IMR-90 (cell line): ENCODE data around the gene SHCBP1L. TPM values are rescaled to one million over a fixed set of nuclear protein-coding genes. Genes with fewer than 3 reads are reported as not detected.

ENCODE experiments used
- ATAC-seq: fragments of 200-7000 bp; cut with Tn5 transposase; 2 replicates; pipeline ENCODE4 v1.9.1; 2020; ENCODE audit warnings: low read depth, mild to moderate bottlenecking, moderate library complexity
- BruUV-seq: library from RNA; stranded (reverse); fragments of 400-500 nt; replicated peaks from 2 replicates; lab custom pipeline; 2021; lab: Mats Ljungman, UMichigan
- CTCF ChIA-PET: fragments of 300-600 bp; formaldehyde crosslinking; extraction: SDS; loops from one replicate; lab custom pipeline; 2021; ENCODE audit warnings: antibody characterized with exemption; lab: Yijun Ruan, JAX
- POLR2A ChIA-PET: fragments of 300-600 bp; sonication (Branson Sonifier 250); formaldehyde crosslinking; loops from one replicate; lab custom pipeline; 2022; ENCODE audit warnings: antibody characterized with exemption; ENCODE audit not compliant: unreplicated experiment; lab: Charles Lee
- DNase-seq: peaks from one replicate; pipeline ENCODE4 v3.0.0; 2013
- H2AFZ ChIP-seq: replicated peaks from 2 replicates; pipeline ENCODE3; 2013; ENCODE audit warnings: low read length, mild to moderate bottlenecking; ENCODE audit not compliant: poor library complexity
- H2AK5ac ChIP-seq: 2 replicates; pipeline ENCODE4 v1.6.1; 2013; ENCODE audit warnings: low read depth, low read length, inconsistent platforms
- H2AK9ac ChIP-seq: replicated peaks from 2 replicates; pipeline ENCODE3; 2013; ENCODE audit warnings: mild to moderate bottlenecking, low read depth, low read length, moderate library complexity; ENCODE audit not compliant: poor library complexity
- H2BK120ac ChIP-seq: 2 replicates; pipeline ENCODE4 v1.6.1; 2013; ENCODE audit warnings: low read depth, low read length, inconsistent platforms
- H2BK15ac ChIP-seq: 3 replicates; pipeline ENCODE4 v1.6.1; 2013; ENCODE audit warnings: low read depth, low read length, inconsistent platforms
- H2BK20ac ChIP-seq: 2 replicates; pipeline ENCODE4 v1.6.1; 2013; ENCODE audit warnings: low read depth, mild to moderate bottlenecking, inconsistent platforms, low read length, moderate library complexity
- H2BK5ac ChIP-seq: 2 replicates; pipeline ENCODE4 v1.6.1; 2013; ENCODE audit warnings: mild to moderate bottlenecking, low read depth, low read length, inconsistent platforms; ENCODE audit not compliant: poor library complexity, severe bottlenecking
- H3K14ac ChIP-seq: replicated peaks from 2 replicates; pipeline ENCODE4 v1.6.1; 2013; ENCODE audit warnings: low read depth, low read length, inconsistent platforms
- H3K18ac ChIP-seq: 2 replicates; pipeline ENCODE4 v1.6.1; 2013; ENCODE audit warnings: low read depth, low read length, control low read depth
- H3K23ac ChIP-seq: 2 replicates; pipeline ENCODE4 v1.6.1; 2013; ENCODE audit warnings: low read depth, low read length, inconsistent platforms
- H3K27ac ChIP-seq: 2 replicates; pipeline ENCODE4 v1.5.1; 2013; ENCODE audit warnings: mild to moderate bottlenecking, control low read depth, low read length; ENCODE audit not compliant: insufficient read depth
- H3K27me3 ChIP-seq: 2 replicates; pipeline ENCODE4 v1.6.1; 2013; ENCODE audit warnings: low read length; ENCODE audit not compliant: control insufficient read depth, insufficient read depth
- H3K36me3 ChIP-seq: 2 replicates; pipeline ENCODE4 v1.6.1; 2013; ENCODE audit warnings: low read length, mixed read lengths; ENCODE audit not compliant: control insufficient read depth, insufficient read depth
- H3K4ac ChIP-seq: 2 replicates; pipeline ENCODE4 v1.6.1; 2013; ENCODE audit warnings: low read depth, low read length, inconsistent platforms
- H3K4me1 ChIP-seq: 2 replicates; pipeline ENCODE4 v1.6.1; 2013; ENCODE audit warnings: low read length, mixed read lengths; ENCODE audit not compliant: control insufficient read depth, insufficient read depth
- H3K4me2 ChIP-seq: 2 replicates; pipeline ENCODE4 v1.6.1; 2013; ENCODE audit warnings: low read depth, mild to moderate bottlenecking, control low read depth, low read length, moderate library complexity
- H3K4me3 ChIP-seq: 2 replicates; pipeline ENCODE4 v1.5.1; 2013; ENCODE audit warnings: low read depth, mild to moderate bottlenecking, control low read depth, low read length, moderate library complexity; ENCODE audit not compliant: insufficient read depth
- H3K56ac ChIP-seq: 2 replicates; pipeline ENCODE4 v1.6.1; 2013; ENCODE audit warnings: low read length, inconsistent platforms; ENCODE audit not compliant: insufficient read depth; ENCODE audit errors: extremely low read depth
- H3K79me1 ChIP-seq, 2 experiments: 2 replicates each; pipeline ENCODE4 v1.6.1; 2013; ENCODE audit warnings: low read length in 2 of 2, inconsistent platforms in 1 of 2, low read depth in 1 of 2
- H3K9ac ChIP-seq: 2 replicates; pipeline ENCODE4 v1.6.1; 2013; ENCODE audit warnings: low read depth, low read length, control low read depth
- H3K9me1 ChIP-seq: 2 replicates; pipeline ENCODE4 v1.6.1; 2013; ENCODE audit warnings: low read length, inconsistent platforms; ENCODE audit not compliant: insufficient read depth
- H3K9me3 ChIP-seq: 2 replicates; pipeline ENCODE4 v1.6.1; 2013; ENCODE audit warnings: low read length; ENCODE audit not compliant: control insufficient read depth, insufficient read depth
- H4K20me1 ChIP-seq: 2 replicates; pipeline ENCODE4 v1.6.1; 2013; ENCODE audit warnings: low read length, inconsistent platforms; ENCODE audit not compliant: insufficient read depth
- H4K5ac ChIP-seq: 2 replicates; pipeline ENCODE4 v1.6.1; 2013; ENCODE audit warnings: mild to moderate bottlenecking, low read depth, low read length, control low read depth
- H4K8ac ChIP-seq, 2 experiments: 2 replicates each; pipeline ENCODE4 v1.6.1; 2013; ENCODE audit warnings: low read depth in 2 of 2, low read length in 2 of 2, control low read depth in 1 of 2, inconsistent platforms in 1 of 2
- H4K91ac ChIP-seq: 2 replicates; pipeline ENCODE4 v1.6.1; 2013; ENCODE audit warnings: low read depth, low read length, inconsistent platforms; ENCODE audit not compliant: insufficient read depth
- ELK1 ChIP-seq: fragments of 150-350 bp; IDR thresholded peaks from 2 replicates; pipeline ENCODE4 v1.6.1; 2016; ENCODE audit warnings: low read depth, mild to moderate bottlenecking, low read length, moderate library complexity, borderline replicate concordance
- MAFK ChIP-seq: IDR thresholded peaks from 2 replicates; pipeline ENCODE4 v1.6.1; 2012; ENCODE audit warnings: low read depth, low read length, improper control_type of control experiment
- NFE2L2 ChIP-seq: fragments of 150-350 bp; IDR thresholded peaks from 2 replicates; pipeline ENCODE4 v1.6.1; 2016; ENCODE audit warnings: low read depth, mild to moderate bottlenecking, low read length
- RCOR1 ChIP-seq: IDR thresholded peaks from 2 replicates; pipeline ENCODE4 v1.6.1; 2012; ENCODE audit warnings: mild to moderate bottlenecking, low read length, improper control_type of control experiment; ENCODE audit not compliant: insufficient replicate concordance
- SMC3 ChIP-seq: fragments of 150-350 bp; IDR thresholded peaks from 2 replicates; pipeline ENCODE4 v1.6.1; 2016; ENCODE audit warnings: low read depth, mild to moderate bottlenecking, antibody characterized with exemption, low read length, moderate library complexity
- USF2 ChIP-seq: fragments of 150-350 bp; IDR thresholded peaks from 2 replicates; pipeline ENCODE4 v1.6.1; 2017; ENCODE audit warnings: mild to moderate bottlenecking, antibody characterized with exemption, low read length, low read depth
- WGBS, 2 experiments: methylation state at CpG; one replicate each; pipeline versions ENCODE4 v1.1.5 to v1.1.7; 2013; ENCODE audit warnings: missing lambda C conversion rate in 2 of 2; ENCODE audit not compliant: insufficient read length in 1 of 2; ENCODE audit errors: extremely low coverage in 2 of 2; 5-methylcytosine and 5-hydroxymethylcytosine counted together
- dilution Hi-C: fragments of 300-500 bp; cut with HindIII; formaldehyde crosslinking; loops from one replicate; pipeline ENCODE4 v1.14.3; 2018; ENCODE audit warnings: low sequenced_read_pairs; ENCODE audit not compliant: unreplicated experiment
- in situ Hi-C: fragments of 300-500 bp; cut with MboI; formaldehyde crosslinking; loops from 3 replicates; pipeline ENCODE4 v1.14.3; 2019; ENCODE audit warnings: low sequenced_read_pairs, inconsistent platforms, mixed read lengths
- intact Hi-C: fragments of 100-400 bp; cut with micrococcal nuclease; formaldehyde crosslinking; loops from 2 replicates; pipeline ENCODE4 v1.10.0; 2022
- polyA plus RNA-seq, 3 experiments: library from polyadenylated mRNA; depleted of rRNA; stranded (reverse); fragments of >200 nt; gene quantifications; 2 replicates each; pipeline ENCODE4 v1.2.3, GENCODE V29; 2012; ENCODE audit warnings: low replicate concordance in 1 of 3
- total RNA-seq: library from RNA; depleted of rRNA; stranded (reverse); fragments of >200 nt; gene quantifications from 2 replicates; pipeline ENCODE4 v1.2.3, GENCODE V29; 2012

Gene SHCBP1L
- total and polyA plus RNA-seq, 2 of the 4 experiments (the other 2 are of a cell fraction): not detected

GRCh38 chr1:182863940-182864339, 89.0 kb downstream of the SHCBP1L start:
- no peak overlapping the region for H2BK20ac ChIP-seq

More at GRCh38 chr1:182863940-182864339, 89.0 kb downstream of the SHCBP1L start:
- ATAC-seq (no peak), DNase-seq (no peak)
- H2AFZ ChIP-seq: no peak overlapping the region
- H3K27me3 ChIP-seq: no peaks in the 10 kb centered on the region
- H3K4me1 ChIP-seq: peaks cover 4% of the 10 kb centered on the region; the same call in 1 of the 2 replicates
- no peak overlapping the region for H3K27ac ChIP-seq
- no peak overlapping the region for H3K4ac ChIP-seq
- no peak overlapping the region for H3K4me3 ChIP-seq
- no peaks in the 10 kb centered on the region for H3K9me3 ChIP-seq
- in situ Hi-C loops: no loop called here
- no peak overlapping the region for H3K4me2 ChIP-seq
- peaks cover 14% of the 10 kb centered on the region for H4K20me1 ChIP-seq
- TF ChIP-seq NFE2L2: no peak
- TF ChIP-seq ELK1: no peak
- TF ChIP-seq USF2: no peak
- TF ChIP-seq RCOR1: no peak
- no peak for TF ChIP-seq SMC3
- no peak for TF ChIP-seq MAFK
- no peak overlapping the region for H4K8ac ChIP-seq
- CTCF ChIA-PET: no interaction called here
- peaks cover 46% of the 10 kb centered on the region for H3K36me3 ChIP-seq
- H2BK15ac ChIP-seq: no peak overlapping the region
- intact Hi-C loops: loop anchor here (5.0 kb wide), 1 partner anchor 253 kb away; no protein-coding TSS in a partner anchor
- no peak overlapping the region for H4K5ac ChIP-seq
- no CpG with 5 or more reads among the region's 5 CpGs for WGBS, 2 experiments
- H3K23ac ChIP-seq: no peak overlapping the region
- H3K14ac ChIP-seq: no peak overlapping the region
- H2BK120ac ChIP-seq: no peak overlapping the region
- H2BK5ac ChIP-seq: no peak overlapping the region
- POLR2A ChIA-PET: no interaction called here
- H4K91ac ChIP-seq: no peak overlapping the region
- H3K9me1 ChIP-seq: 0 out of 2 replicates have a peak, but pooled peaks cover under 1% of the 10 kb centered on the region
- H2AK9ac ChIP-seq: no peak overlapping the region
- H3K9ac ChIP-seq: no peak overlapping the region
- no TSS peak for BruUV-seq
- H2AK5ac ChIP-seq: no peak overlapping the region
- H3K79me1 ChIP-seq: peaks cover 19 to 26% of the 10 kb centered on the region in 2 experiments
- dilution Hi-C loops: no loop called here
- no peak overlapping the region for H3K18ac ChIP-seq
- H3K56ac ChIP-seq: no peak overlapping the region
